T47D (cell line): ENCODE measurements around the gene IRAG1.

Experiments
- DNase-seq, 2 experiments: peaks; one replicate each; pipeline versions ENCODE4 v3.0.0 to v3.0.0-alpha.2; 2011 to 2012; ENCODE audit warnings: low read depth in 1 of 2, low spot score in 1 of 2
- JUND ChIP-seq: IDR thresholded peaks from 2 replicates; pipeline ENCODE4 v1.6.1; 2012; ENCODE audit warnings: low read depth
- in situ Hi-C: cut with HindIII; loops from 2 replicates; pipeline ENCODE4 v1.10.0; 2016; ENCODE audit warnings: low sequenced_read_pairs, low pct_unique_long_range_greater_than_20kb

Gene IRAG1

GRCh38 chr11:10693509-10694081, at the start of gene IRAG1:
IRAG1 (minus strand) TSS chr11:10693755; CDS start chr11:10693602, 153 bp downstream.
- no peak for DNase-seq
- in situ Hi-C loops: no loop called here
- no peak for TF ChIP-seq JUND

- TF ChIP-seq JUND: no peak
- in situ Hi-C loops: no loop called here
- peak in 1 of 2 experiments; percentile 36 for DNase-seq
Measured at GRCh38 chr11:10742460-10743208, 49.1 kb upstream of the IRAG1 start.

GRCh38 chr11:10735481-10736475, 42.2 kb upstream of the IRAG1 start:
- peak; percentile 37 to 86 for DNase-seq
- in situ Hi-C loops: no loop called here
- TF ChIP-seq JUND: no peak

- no peak for TF ChIP-seq JUND
- in situ Hi-C loops: no loop called here
- no peak for DNase-seq
Measured at GRCh38 chr11:10731064-10731680, 37.6 kb upstream of the IRAG1 start.

- in situ Hi-C loops: no loop called here
- no peak for DNase-seq
- TF ChIP-seq JUND: no peak
Measured at GRCh38 chr11:10730151-10730550, 36.6 kb upstream of the IRAG1 start.

- DNase-seq: no peak
- in situ Hi-C loops: no loop called here
- no peak for TF ChIP-seq JUND
Measured at GRCh38 chr11:10728789-10729472, 35.4 kb upstream of the IRAG1 start.

- DNase-seq: no peak
- no peak for TF ChIP-seq JUND
- in situ Hi-C loops: no loop called here
Measured at GRCh38 chr11:10728154-10728553, 34.6 kb upstream of the IRAG1 start.

- no peak for TF ChIP-seq JUND
- in situ Hi-C loops: no loop called here
- DNase-seq: no peak
Measured at GRCh38 chr11:10727146-10727851, 33.7 kb upstream of the IRAG1 start.

GRCh38 chr11:10725907-10726253, 32.3 kb upstream of the IRAG1 start:
- TF ChIP-seq JUND: no peak
- in situ Hi-C loops: no loop called here
- no peak for DNase-seq

- DNase-seq: no peak
- no peak for TF ChIP-seq JUND
- in situ Hi-C loops: no loop called here
Measured at GRCh38 chr11:10725114-10725906, 31.8 kb upstream of the IRAG1 start.

GRCh38 chr11:10722307-10722706, 28.8 kb upstream of the IRAG1 start:
- TF ChIP-seq JUND: no peak
- in situ Hi-C loops: no loop called here
- DNase-seq: no peak
